ENCODE data around the gene CDKL1.

The CDKL1 gene

GRCh38 chr14:50344876-50345563, 51.7 kb downstream of the CDKL1 start:
- H2AFZ ChIP-seq (ENCODE audit: low read depth, low read length), result no peak overlapping the region
- no peaks in the 10 kb centered on the region for H4K20me1 ChIP-seq (ENCODE audit: insufficient read depth, low read length)
- H3K4me1 ChIP-seq (ENCODE audit: low read length), result peaks cover 28% of the 10 kb centered on the region
- H3K27ac ChIP-seq (ENCODE audit: low read length), result no peak overlapping the region
- TF ChIP-seq EZH2phosphoT487 (IDR thresholded peaks at IDR 0.05; ENCODE audit: low read depth) (no peak), CTCF (IDR thresholded peaks at IDR 0.05; ENCODE audit: low read depth, low read length) (no peak)
- no peaks in the 10 kb centered on the region for H3K79me2 ChIP-seq (ENCODE audit: low read length)
- H3K9me3 ChIP-seq (ENCODE audit: insufficient read depth, low read length), result no peaks in the 10 kb centered on the region
- no peak overlapping the region for H3K9ac ChIP-seq (ENCODE audit: low read length)
- H3K27me3 ChIP-seq (ENCODE audit: low read depth, low read length), result no peaks in the 10 kb centered on the region
- H3K36me3 ChIP-seq (replicated peaks; ENCODE audit: low read depth, low read length), result no peaks in the 10 kb centered on the region
- H3K4me3 ChIP-seq (ENCODE audit: low read length), result no peak overlapping the region
- H3K4me2 ChIP-seq (ENCODE audit: low read length), result no peak overlapping the region

GRCh38 chr14:50344116-50344775, 52.4 kb downstream of the CDKL1 start:
- no peaks in the 10 kb centered on the region for H3K27me3 ChIP-seq (ENCODE audit: low read depth, low read length)
- H3K9ac ChIP-seq (ENCODE audit: low read length), result no peak overlapping the region
- peaks cover 28% of the 10 kb centered on the region for H3K4me1 ChIP-seq (ENCODE audit: low read length)
- no peaks in the 10 kb centered on the region for H4K20me1 ChIP-seq (ENCODE audit: insufficient read depth, low read length)
- H3K36me3 ChIP-seq (replicated peaks; ENCODE audit: low read depth, low read length), result no peaks in the 10 kb centered on the region
- H3K79me2 ChIP-seq (ENCODE audit: low read length), result no peaks in the 10 kb centered on the region
- H3K4me3 ChIP-seq (ENCODE audit: low read length), result peak overlapping the region; percentile 28
- H3K9me3 ChIP-seq (ENCODE audit: insufficient read depth, low read length), result no peaks in the 10 kb centered on the region
- H2AFZ ChIP-seq (ENCODE audit: low read depth, low read length), result no peak overlapping the region
- H3K4me2 ChIP-seq (ENCODE audit: low read length), result peak overlapping the region; percentile 85
- no peak for TF ChIP-seq CTCF (IDR thresholded peaks at IDR 0.05; ENCODE audit: low read depth, low read length)
- TF ChIP-seq EZH2phosphoT487 (IDR thresholded peaks at IDR 0.05; ENCODE audit: low read depth), result no peak
- H3K27ac ChIP-seq (ENCODE audit: low read length), result no peak overlapping the region

GRCh38 chr14:50343434-50343833, 53.2 kb downstream of the CDKL1 start:
- no peaks in the 10 kb centered on the region for H3K9me3 ChIP-seq (ENCODE audit: insufficient read depth, low read length)
- TF ChIP-seq EZH2phosphoT487 (IDR thresholded peaks at IDR 0.05; ENCODE audit: low read depth), result no peak
- TF ChIP-seq CTCF (IDR thresholded peaks at IDR 0.05; ENCODE audit: low read depth, low read length), result no peak
- no peak overlapping the region for H3K27ac ChIP-seq (ENCODE audit: low read length)
- no peaks in the 10 kb centered on the region for H4K20me1 ChIP-seq (ENCODE audit: insufficient read depth, low read length)
- H3K36me3 ChIP-seq (replicated peaks; ENCODE audit: low read depth, low read length), result no peaks in the 10 kb centered on the region
- no peak overlapping the region for H2AFZ ChIP-seq (ENCODE audit: low read depth, low read length)
- H3K27me3 ChIP-seq (ENCODE audit: low read depth, low read length), result no peaks in the 10 kb centered on the region
- H3K4me2 ChIP-seq (ENCODE audit: low read length), result peak overlapping the region; percentile 85
- H3K79me2 ChIP-seq (ENCODE audit: low read length), result no peaks in the 10 kb centered on the region
- peak overlapping the region; percentile 28; the same call in 1 of the 2 replicates for H3K4me3 ChIP-seq (ENCODE audit: low read length)
- H3K4me1 ChIP-seq (ENCODE audit: low read length), result peaks cover 28% of the 10 kb centered on the region
- no peak overlapping the region for H3K9ac ChIP-seq (ENCODE audit: low read length)

- TF ChIP-seq CTCF (IDR thresholded peaks at IDR 0.05; ENCODE audit: low read depth, low read length) (peak; percentile 63), EZH2phosphoT487 (IDR thresholded peaks at IDR 0.05; ENCODE audit: low read depth) (no peak)
- no peaks in the 10 kb centered on the region for H4K20me1 ChIP-seq (ENCODE audit: insufficient read depth, low read length)
- no peak overlapping the region for H3K27ac ChIP-seq (ENCODE audit: low read length)
- H2AFZ ChIP-seq (ENCODE audit: low read depth, low read length), result no peak overlapping the region
- no peak overlapping the region; the same call in 1 of the 2 replicates for H3K4me3 ChIP-seq (ENCODE audit: low read length)
- H3K27me3 ChIP-seq (ENCODE audit: low read depth, low read length), result no peaks in the 10 kb centered on the region
- no peaks in the 10 kb centered on the region for H3K9me3 ChIP-seq (ENCODE audit: insufficient read depth, low read length)
- H3K79me2 ChIP-seq (ENCODE audit: low read length), result no peaks in the 10 kb centered on the region
- H3K36me3 ChIP-seq (replicated peaks; ENCODE audit: low read depth, low read length), result no peaks in the 10 kb centered on the region
- H3K4me2 ChIP-seq (ENCODE audit: low read length), result peak overlapping the region; percentile 21
- no peak overlapping the region for H3K9ac ChIP-seq (ENCODE audit: low read length)
- peaks cover 28% of the 10 kb centered on the region for H3K4me1 ChIP-seq (ENCODE audit: low read length)
Measured at GRCh38 chr14:50342221-50343078, 54.2 kb downstream of the CDKL1 start.
